HG03066 (cell line): ENCODE measurements around the gene OR6B2.

ENCODE experiments used
- ATAC-seq: cut with Tn5 transposase; IDR thresholded peaks from one replicate; pipeline ENCODE4 v1.9.1; 2021; ENCODE audit warnings: low read depth; ENCODE audit not compliant: unreplicated experiment

Gene OR6B2

DNA sequence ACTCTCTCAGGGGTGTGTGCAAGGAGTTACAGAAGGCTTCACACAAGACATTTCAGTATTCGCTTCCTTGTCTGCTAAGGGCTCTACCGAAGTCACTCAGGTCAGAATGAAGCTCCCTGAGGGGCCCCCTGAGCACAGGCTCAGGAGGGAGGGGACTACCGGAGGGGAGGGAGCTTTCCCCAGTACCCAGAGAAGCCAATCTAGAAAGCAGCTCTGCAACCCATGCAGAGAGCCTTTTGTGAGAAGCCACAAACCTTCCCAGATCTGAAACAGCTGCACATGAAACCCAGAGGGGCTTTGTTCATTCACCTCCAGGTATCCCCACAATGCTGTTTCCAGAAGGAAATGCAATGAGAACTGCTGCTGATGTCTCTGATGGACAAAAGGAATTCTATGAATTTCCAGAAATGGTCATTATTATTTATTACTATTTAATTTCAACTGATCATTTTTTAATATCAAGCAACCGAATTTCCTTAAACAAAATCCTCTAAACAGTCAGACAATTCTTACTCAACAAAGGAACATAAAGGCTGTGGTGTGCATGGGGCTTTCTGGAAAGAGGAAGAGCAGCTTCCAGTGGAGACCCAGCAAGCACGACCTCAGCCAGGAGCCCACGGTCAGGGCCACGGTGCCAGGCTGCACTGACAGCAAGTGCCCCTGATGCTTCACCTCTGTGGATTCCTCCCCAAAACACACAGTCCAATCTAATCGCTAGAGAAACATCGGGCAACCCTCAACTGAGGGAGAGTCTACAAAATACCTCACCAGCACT is 47.0 kb downstream of the OR6B2 start:
- no peak for ATAC-seq
